NB4 (cell line): Measurements from ENCODE around the gene DCLK1.

Source experiments
- POLR2A ChIP-seq: IDR thresholded peaks from 2 replicates; pipeline ENCODE4 v1.6.1; 2011; ENCODE audit warnings: mild to moderate bottlenecking; ENCODE audit not compliant: insufficient read length; ENCODE audit errors: extremely low read depth
- TF ChIP-seq, protein P1 (sequence below): IDR thresholded peaks from one replicate; pipeline ENCODE4 v1.5.1; 2012; ENCODE audit warnings: low read depth, low read length

DNA sequence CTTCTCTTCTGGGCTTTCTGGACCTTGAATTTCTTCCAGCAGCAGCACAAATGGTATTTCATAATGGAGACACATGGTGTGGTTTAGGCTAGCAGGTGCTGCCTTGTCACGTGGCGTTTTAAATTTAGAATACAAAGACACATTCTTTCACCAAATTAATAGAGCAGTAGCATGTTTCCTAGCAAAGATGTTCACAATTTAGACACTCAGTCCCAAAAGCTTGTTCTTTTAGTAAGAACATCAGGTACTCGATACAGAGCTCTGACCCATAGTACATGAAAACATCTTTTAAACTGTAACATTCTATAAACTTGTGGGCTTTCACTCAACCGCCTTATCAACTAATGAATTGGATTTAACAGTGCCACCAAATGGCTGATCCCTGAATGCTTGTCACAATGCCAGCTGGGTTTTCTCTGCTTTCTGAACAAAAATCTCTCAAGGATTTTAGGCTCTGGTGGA is 290.1 kb downstream of the DCLK1 start:
- no peak for TF ChIP-seq POLR2A
- TF ChIP-seq, protein P1, sequence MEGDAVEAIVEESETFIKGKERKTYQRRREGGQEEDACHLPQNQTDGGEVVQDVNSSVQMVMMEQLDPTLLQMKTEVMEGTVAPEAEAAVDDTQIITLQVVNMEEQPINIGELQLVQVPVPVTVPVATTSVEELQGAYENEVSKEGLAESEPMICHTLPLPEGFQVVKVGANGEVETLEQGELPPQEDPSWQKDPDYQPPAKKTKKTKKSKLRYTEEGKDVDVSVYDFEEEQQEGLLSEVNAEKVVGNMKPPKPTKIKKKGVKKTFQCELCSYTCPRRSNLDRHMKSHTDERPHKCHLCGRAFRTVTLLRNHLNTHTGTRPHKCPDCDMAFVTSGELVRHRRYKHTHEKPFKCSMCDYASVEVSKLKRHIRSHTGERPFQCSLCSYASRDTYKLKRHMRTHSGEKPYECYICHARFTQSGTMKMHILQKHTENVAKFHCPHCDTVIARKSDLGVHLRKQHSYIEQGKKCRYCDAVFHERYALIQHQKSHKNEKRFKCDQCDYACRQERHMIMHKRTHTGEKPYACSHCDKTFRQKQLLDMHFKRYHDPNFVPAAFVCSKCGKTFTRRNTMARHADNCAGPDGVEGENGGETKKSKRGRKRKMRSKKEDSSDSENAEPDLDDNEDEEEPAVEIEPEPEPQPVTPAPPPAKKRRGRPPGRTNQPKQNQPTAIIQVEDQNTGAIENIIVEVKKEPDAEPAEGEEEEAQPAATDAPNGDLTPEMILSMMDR: no peak
